GM12874 (cell line): ENCODE results near the gene EML4.

Source experiments
- CTCF ChIP-seq: IDR thresholded peaks from 2 replicates; pipeline ENCODE4 v1.5.1; 2011; ENCODE audit warnings: low read depth, mild to moderate bottlenecking, control low read depth, low read length, moderate library complexity; ENCODE audit not compliant: insufficient read depth

EML4 gene

GRCh38 chr2:42205337-42205736, 36.2 kb downstream of the EML4 start:
- TF ChIP-seq CTCF = no peak

GRCh38 chr2:42207826-42208225, 38.7 kb downstream of the EML4 start:
- no peak for TF ChIP-seq CTCF

- TF ChIP-seq CTCF = no peak
These were observed 41.0 kb downstream of the EML4 start for GRCh38 chr2:42210203-42210602.

GRCh38 chr2:42211291-42211690, 42.1 kb downstream of the EML4 start:
- no peak for TF ChIP-seq CTCF

- TF ChIP-seq CTCF = no peak
These were observed 45.5 kb downstream of the EML4 start for GRCh38 chr2:42214669-42215068.

GRCh38 chr2:42216694-42217093, 47.5 kb downstream of the EML4 start:
- TF ChIP-seq CTCF = no peak

- TF ChIP-seq CTCF = no peak
These were observed 48.2 kb downstream of the EML4 start for GRCh38 chr2:42217307-42217706.

GRCh38 chr2:42217914-42218313, 48.8 kb downstream of the EML4 start:
- no peak for TF ChIP-seq CTCF
